Activated T-cell treated with anti-CD3 and anti-CD28 coated beads, Interleukin-2, amount 50 U/mL, for 4 hours (primary cell): Measurements from ENCODE around the gene ICAM3. TPM values are rescaled to one million over a fixed set of nuclear protein-coding genes. Genes with fewer than 3 reads are reported as not detected.

Source experiments
- ATAC-seq, 2 donors: fragments of 200-7000 bp; cut with Tn5 transposase; one replicate each; pipeline ENCODE4 v1.10.0; 2021
- DNase-seq: peaks from one replicate; pipeline ENCODE4 v3.0.0-alpha.2; 2020
- H3K27me3 Mint-ChIP-seq: one replicate; pipeline ENCODE4 v1.8.0; 2021; ENCODE audit warnings: low read depth, mixed read lengths
- H3K36me3 Mint-ChIP-seq: one replicate; pipeline ENCODE4 v1.8.0; 2022; ENCODE audit warnings: mixed read lengths; ENCODE audit not compliant: insufficient read depth
- H3K4me1 Mint-ChIP-seq: one replicate; pipeline ENCODE4 v1.8.0; 2021; ENCODE audit warnings: low read depth, mixed read lengths
- H3K4me3 Mint-ChIP-seq: one replicate; pipeline ENCODE4 v1.8.0; 2021; ENCODE audit warnings: mild to moderate bottlenecking, moderate library complexity, mixed read lengths
- H3K9me3 Mint-ChIP-seq: one replicate; pipeline ENCODE4 v1.8.0; 2021; ENCODE audit warnings: mixed read lengths
- total RNA-seq, 3 donors: library from RNA; stranded (reverse); gene quantifications; one replicate each; pipeline ENCODE4 v1.2.1, GENCODE V29; 2021

ICAM3 gene
- total RNA-seq, 3 donors from 2014 or later: 60.2 to 62.3 (median 62.2) TPM

GRCh38 chr19:10334588-10335351 lies 4.7 kb downstream of the ICAM3 start:
- no peak for DNase-seq
- Mint-ChIP-seq H3K36me3 (peaks cover 6% of the 10 kb centered on the region), H3K9me3 (no peaks in the 10 kb centered on the region), H3K4me3 (no peak overlapping the region), H3K4me1 (peaks cover 43% of the 10 kb centered on the region), H3K27me3 (no peaks in the 10 kb centered on the region)
- no peak for ATAC-seq

GRCh38 chr19:10333758-10334587 lies 5.5 kb downstream of the ICAM3 start:
- H3K4me1 Mint-ChIP-seq: peaks cover 35% of the 10 kb centered on the region
- H3K36me3 Mint-ChIP-seq: peaks cover 9% of the 10 kb centered on the region
- no peak for DNase-seq
- ATAC-seq: peak; percentile 1
- peak overlapping the region; percentile 96 for H3K4me3 Mint-ChIP-seq
- no peaks in the 10 kb centered on the region for H3K27me3 Mint-ChIP-seq
- no peaks in the 10 kb centered on the region for H3K9me3 Mint-ChIP-seq

GRCh38 chr19:10332965-10333757 lies 6.3 kb downstream of the ICAM3 start, which contains the start of gene RAVER1:
Gene RAVER1 (minus strand): TSS chr19:10333529. CDS start chr19:10333507, 22 bp downstream.
- ATAC-seq (peak; percentile 93 to 96), DNase-seq (peak; percentile 98)
- peak within 1 kb of the TSS; percentile 96 for H3K4me3 Mint-ChIP-seq
- peaks cover 26% of the 10 kb centered on the region for H3K4me1 Mint-ChIP-seq
- no peaks in the 10 kb centered on the region for H3K9me3 Mint-ChIP-seq
- H3K27me3 Mint-ChIP-seq: no peaks in the 10 kb centered on the region
- peaks cover 9% of the 10 kb centered on the region for H3K36me3 Mint-ChIP-seq

GRCh38 chr19:10332158-10332964 lies 7.1 kb downstream of the ICAM3 start:
- no peak for DNase-seq
- Mint-ChIP-seq H3K4me1 (peaks cover 25% of the 10 kb centered on the region), H3K27me3 (no peaks in the 10 kb centered on the region), H3K9me3 (no peaks in the 10 kb centered on the region), H3K36me3 (peaks cover 9% of the 10 kb centered on the region), H3K4me3 (peak overlapping the region; percentile 96)
- no peak for ATAC-seq

- no peak for ATAC-seq
- peaks cover 21% of the 10 kb centered on the region for H3K4me1 Mint-ChIP-seq
- DNase-seq: no peak
- H3K4me3 Mint-ChIP-seq: no peak overlapping the region
- H3K27me3 Mint-ChIP-seq: no peaks in the 10 kb centered on the region
- H3K9me3 Mint-ChIP-seq: no peaks in the 10 kb centered on the region
- H3K36me3 Mint-ChIP-seq: peaks cover 9% of the 10 kb centered on the region
Measured at GRCh38 chr19:10329555-10329954, 9.9 kb downstream of the ICAM3 start.

- DNase-seq (no peak), ATAC-seq (no peak)
- no peak overlapping the region for H3K4me3 Mint-ChIP-seq
- H3K9me3 Mint-ChIP-seq: no peaks in the 10 kb centered on the region
- H3K27me3 Mint-ChIP-seq: no peaks in the 10 kb centered on the region
- H3K4me1 Mint-ChIP-seq: peaks cover 16% of the 10 kb centered on the region
- H3K36me3 Mint-ChIP-seq: peaks cover 9% of the 10 kb centered on the region
Measured at GRCh38 chr19:10328558-10329429, 10.6 kb downstream of the ICAM3 start.

- Mint-ChIP-seq H3K36me3 (peaks cover 9% of the 10 kb centered on the region), H3K9me3 (no peaks in the 10 kb centered on the region), H3K4me3 (no peak overlapping the region), H3K4me1 (peaks cover 12% of the 10 kb centered on the region), H3K27me3 (no peaks in the 10 kb centered on the region)
- no peak for DNase-seq
- ATAC-seq: no peak
Measured at GRCh38 chr19:10327793-10328192, 11.6 kb downstream of the ICAM3 start.

GRCh38 chr19:10325732-10326131 lies 13.7 kb downstream of the ICAM3 start:
- ATAC-seq (no peak), DNase-seq (no peak)
- no peaks in the 10 kb centered on the region for H3K4me1 Mint-ChIP-seq
- no peaks in the 10 kb centered on the region for H3K27me3 Mint-ChIP-seq
- H3K9me3 Mint-ChIP-seq: no peaks in the 10 kb centered on the region
- H3K36me3 Mint-ChIP-seq: peaks cover 13% of the 10 kb centered on the region
- no peak overlapping the region for H3K4me3 Mint-ChIP-seq

- Mint-ChIP-seq H3K36me3 (peaks cover 19% of the 10 kb centered on the region), H3K4me3 (no peak overlapping the region), H3K9me3 (no peaks in the 10 kb centered on the region), H3K27me3 (no peaks in the 10 kb centered on the region), H3K4me1 (no peaks in the 10 kb centered on the region)
- ATAC-seq (no peak), DNase-seq (no peak)
Measured at GRCh38 chr19:10321874-10322835, 17.3 kb downstream of the ICAM3 start.

- DNase-seq (no peak), ATAC-seq (no peak)
- Mint-ChIP-seq H3K36me3 (peaks cover 21% of the 10 kb centered on the region), H3K9me3 (no peaks in the 10 kb centered on the region), H3K4me1 (peaks cover 1% of the 10 kb centered on the region), H3K4me3 (no peak overlapping the region), H3K27me3 (no peaks in the 10 kb centered on the region)
Measured at GRCh38 chr19:10321417-10321797, 18.0 kb downstream of the ICAM3 start.

- Mint-ChIP-seq H3K9me3 (no peaks in the 10 kb centered on the region), H3K4me3 (no peak overlapping the region), H3K4me1 (peaks cover 6% of the 10 kb centered on the region), H3K27me3 (no peaks in the 10 kb centered on the region), H3K36me3 (peaks cover 26% of the 10 kb centered on the region)
- DNase-seq (no peak), ATAC-seq (no peak)
Measured at GRCh38 chr19:10320602-10321416, 18.6 kb downstream of the ICAM3 start.
